HFF-Myc (cell line): Measurements from ENCODE around the gene NUDT3.

Experiments
- DNase-seq: peaks from one replicate; pipeline ENCODE4 v3.0.0-alpha.2; 2011; ENCODE audit warnings: low read depth; ENCODE audit errors: extremely low read depth
- H3K4me3 ChIP-seq: replicated peaks from 2 replicates; pipeline ENCODE4 v1.5.1; 2011; ENCODE audit warnings: low read depth, mild to moderate bottlenecking, control low read depth, low read length
- TF ChIP-seq, protein P1 (sequence below): IDR thresholded peaks from 2 replicates; pipeline ENCODE4 v1.5.1; 2012; ENCODE audit warnings: mild to moderate bottlenecking, low read depth, low read length, control low read depth; ENCODE audit errors: missing control alignments

The NUDT3 gene

DNA sequence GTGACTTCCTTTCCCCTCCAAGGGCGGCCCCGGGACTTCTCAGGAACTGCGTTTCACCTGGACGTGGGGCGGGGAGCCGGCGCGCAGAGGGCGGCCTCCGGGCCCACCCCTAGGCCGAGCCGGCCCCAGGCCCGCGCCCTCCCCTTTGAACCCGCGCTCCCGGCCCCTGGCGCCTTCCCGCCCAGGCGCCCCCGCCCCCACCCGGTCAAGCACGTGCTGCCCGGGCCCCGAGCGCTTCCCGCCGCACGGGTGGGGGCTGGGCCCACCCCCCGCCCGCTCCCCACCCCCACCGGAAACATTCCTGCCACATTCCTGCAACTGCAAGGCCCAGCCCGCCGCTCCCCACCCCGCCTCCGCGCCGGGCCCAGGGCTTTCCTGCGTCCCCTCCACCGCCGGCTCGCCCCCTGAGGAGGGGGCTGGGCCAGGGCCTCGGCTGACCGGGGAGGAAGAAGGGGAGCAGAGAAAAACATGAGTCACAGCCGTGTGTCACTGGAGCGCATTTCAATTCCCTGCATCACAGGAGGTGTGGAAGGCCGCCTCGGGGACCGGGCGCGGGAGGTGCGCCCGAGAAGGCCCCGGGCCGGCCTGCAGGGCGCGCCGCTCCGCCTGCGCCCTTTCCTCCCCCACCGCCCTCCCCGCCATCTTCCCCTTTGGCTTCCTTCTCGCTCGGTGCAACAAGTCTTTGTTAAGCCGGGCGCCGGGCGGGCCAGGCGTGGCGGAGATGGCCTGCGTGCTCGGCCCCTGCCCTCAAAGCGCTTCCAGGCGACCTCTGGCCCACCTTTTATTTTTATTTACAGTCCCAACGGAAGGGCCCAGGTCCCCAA lies 156.9 kb downstream of the NUDT3 start:
- DNase-seq: no peak
- TF ChIP-seq, protein P1, sequence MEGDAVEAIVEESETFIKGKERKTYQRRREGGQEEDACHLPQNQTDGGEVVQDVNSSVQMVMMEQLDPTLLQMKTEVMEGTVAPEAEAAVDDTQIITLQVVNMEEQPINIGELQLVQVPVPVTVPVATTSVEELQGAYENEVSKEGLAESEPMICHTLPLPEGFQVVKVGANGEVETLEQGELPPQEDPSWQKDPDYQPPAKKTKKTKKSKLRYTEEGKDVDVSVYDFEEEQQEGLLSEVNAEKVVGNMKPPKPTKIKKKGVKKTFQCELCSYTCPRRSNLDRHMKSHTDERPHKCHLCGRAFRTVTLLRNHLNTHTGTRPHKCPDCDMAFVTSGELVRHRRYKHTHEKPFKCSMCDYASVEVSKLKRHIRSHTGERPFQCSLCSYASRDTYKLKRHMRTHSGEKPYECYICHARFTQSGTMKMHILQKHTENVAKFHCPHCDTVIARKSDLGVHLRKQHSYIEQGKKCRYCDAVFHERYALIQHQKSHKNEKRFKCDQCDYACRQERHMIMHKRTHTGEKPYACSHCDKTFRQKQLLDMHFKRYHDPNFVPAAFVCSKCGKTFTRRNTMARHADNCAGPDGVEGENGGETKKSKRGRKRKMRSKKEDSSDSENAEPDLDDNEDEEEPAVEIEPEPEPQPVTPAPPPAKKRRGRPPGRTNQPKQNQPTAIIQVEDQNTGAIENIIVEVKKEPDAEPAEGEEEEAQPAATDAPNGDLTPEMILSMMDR: no peak
- peak overlapping the region; percentile 58 for H3K4me3 ChIP-seq

DNA sequence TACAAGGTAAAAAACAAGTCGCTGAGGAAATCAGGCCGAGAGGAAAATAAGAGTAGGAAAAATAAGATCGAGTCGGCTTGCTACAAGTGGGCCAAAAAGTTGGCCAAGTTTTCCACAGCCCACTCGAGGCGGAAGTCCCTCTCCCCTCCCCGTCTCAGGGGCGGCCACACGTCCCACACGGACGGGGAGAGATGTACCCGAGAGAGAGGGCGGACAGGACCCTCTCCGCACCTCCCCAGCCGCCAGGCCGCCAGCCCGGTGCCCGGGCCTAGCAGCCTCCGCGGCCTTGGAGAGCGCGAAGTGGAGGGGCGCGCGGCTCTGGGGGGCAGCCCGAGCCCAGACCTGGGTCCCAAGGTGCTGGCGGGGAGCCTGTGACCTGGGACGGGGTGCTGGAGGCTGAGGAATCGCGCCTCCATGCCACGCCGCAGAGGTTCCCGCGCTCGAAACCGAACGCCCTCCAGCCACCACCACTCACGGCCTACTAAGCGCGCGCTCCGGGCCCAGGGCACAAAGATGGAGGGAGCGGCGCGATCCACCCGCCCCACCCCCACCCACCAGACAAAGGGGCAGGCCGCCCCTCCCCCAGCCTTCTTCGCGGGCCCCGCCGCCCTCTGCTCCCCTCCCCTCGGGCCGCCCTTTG lies 157.7 kb downstream of the NUDT3 start:
- DNase-seq: no peak
- TF ChIP-seq, protein P1: no peak
- no peak overlapping the region for H3K4me3 ChIP-seq

DNA sequence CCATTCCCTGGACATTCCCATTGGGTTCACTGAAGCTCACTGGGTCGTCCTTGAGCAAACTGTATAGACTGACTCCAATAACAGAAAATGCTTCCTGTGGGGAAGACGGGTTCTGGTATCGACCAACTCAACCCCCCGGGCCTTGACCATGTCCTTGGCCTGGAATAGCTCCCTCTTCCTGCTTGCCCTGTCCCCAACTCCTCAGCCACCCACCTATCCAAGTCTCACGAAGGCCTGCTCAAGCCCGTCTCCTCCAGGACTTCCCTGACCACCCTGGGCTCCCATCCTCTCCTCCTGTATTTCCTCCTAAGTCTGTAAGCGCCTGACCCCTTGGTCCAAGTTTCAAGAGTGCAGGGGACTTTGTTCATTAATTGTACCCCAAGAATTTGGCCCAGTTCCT lies 158.6 kb downstream of the NUDT3 start:
- H3K4me3 ChIP-seq: no peak overlapping the region
- TF ChIP-seq, protein P1: no peak
- DNase-seq: no peak

DNA sequence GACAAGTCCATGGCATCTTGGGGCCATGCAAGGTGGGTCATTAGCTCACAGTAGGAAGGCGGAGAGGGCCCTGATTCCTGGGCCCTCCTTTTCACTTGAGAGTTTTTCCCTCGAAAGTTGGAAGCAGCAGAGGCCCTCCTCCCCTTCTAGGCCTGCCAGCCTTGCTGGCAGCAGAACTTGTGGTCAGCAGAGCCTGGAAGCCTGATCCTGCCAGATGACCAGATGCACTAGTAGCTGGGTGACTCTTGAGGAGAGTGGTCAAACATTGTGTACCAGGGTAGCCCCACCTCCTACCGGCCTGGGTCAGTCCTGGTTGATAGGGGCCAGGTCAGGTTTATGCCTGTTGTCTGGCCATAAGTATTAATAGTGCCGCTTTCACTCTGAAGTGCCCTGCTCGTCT lies 159.6 kb downstream of the NUDT3 start:
- TF ChIP-seq, protein P1: no peak
- no peak for DNase-seq
- H3K4me3 ChIP-seq: no peak overlapping the region

DNA sequence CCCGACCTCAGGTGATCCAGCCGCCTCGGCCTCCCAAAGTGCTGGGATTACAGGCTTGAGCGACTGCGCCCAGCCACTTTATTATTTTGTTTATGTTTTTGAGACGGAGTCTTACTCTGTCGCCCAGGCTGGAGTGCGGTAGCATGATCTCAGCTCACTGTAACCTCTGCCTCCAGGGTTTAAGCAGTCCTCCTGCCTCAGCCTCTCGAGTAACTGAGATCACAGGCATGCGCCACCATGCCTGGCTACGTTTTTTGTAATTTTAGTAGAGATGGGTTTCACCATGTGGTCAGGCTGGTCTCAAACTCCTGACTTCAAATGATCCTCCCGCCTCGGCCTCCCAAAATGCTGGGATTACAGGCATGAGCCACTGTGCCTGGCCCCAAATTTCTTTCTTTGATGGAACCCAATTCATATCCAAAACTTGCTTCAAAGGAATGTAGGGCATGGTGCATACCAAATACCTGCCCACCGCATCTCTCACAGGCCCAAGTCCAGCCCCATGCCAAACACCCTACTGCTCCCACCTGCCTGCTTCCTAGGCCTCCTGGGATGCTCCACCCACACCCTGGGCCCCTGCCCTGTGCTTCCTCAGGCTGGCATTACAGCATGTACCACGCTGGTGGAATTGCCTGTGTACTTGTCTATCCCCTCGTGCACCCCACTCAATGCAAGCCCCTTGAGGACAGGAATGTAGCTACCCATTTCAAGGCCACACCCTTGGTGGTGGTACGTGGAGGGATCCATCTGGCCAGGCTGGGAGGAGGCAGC lies 160.7 kb downstream of the NUDT3 start:
- no peak for DNase-seq
- TF ChIP-seq, protein P1: no peak
- no peak overlapping the region for H3K4me3 ChIP-seq

GRCh38 chr6:34230653-34231371 lies 161.7 kb downstream of the NUDT3 start:
- H3K4me3 ChIP-seq: no peak overlapping the region
- TF ChIP-seq, protein P1: no peak
- DNase-seq: no peak
